Neural cell (in vitro differentiated cells): ENCODE results near the gene RALB.

Experiments used
- EP300 ChIP-seq: fragments of 450-650 bp; conservative IDR thresholded peaks from 2 replicates; pipeline ENCODE4 v1.6.1; 2014; ENCODE audit warnings: antibody characterized with exemption, mild to moderate bottlenecking, moderate library complexity; ENCODE audit not compliant: poor library complexity, severe bottlenecking
- EZH2 ChIP-seq: fragments of 200-600, 300-800 bp; shearing (Covaris generic), sonication (generic); IDR thresholded peaks from 2 replicates; pipeline ENCODE4 v1.6.1; 2014; ENCODE audit warnings: antibody characterized with exemption, low read length, borderline replicate concordance, mild to moderate bottlenecking; ENCODE audit not compliant: insufficient read depth, poor library complexity, severe bottlenecking
- MXI1 ChIP-seq: fragments of 450-650 bp; conservative IDR thresholded peaks from 2 replicates; pipeline ENCODE4 v1.6.1; 2014; ENCODE audit warnings: antibody characterized with exemption, mild to moderate bottlenecking; ENCODE audit not compliant: poor library complexity, severe bottlenecking
- POLR2AphosphoS5 ChIP-seq: IDR thresholded peaks from 2 replicates; pipeline ENCODE4 v1.6.1; 2012
- RAD21 ChIP-seq: fragments of 450-650 bp; conservative IDR thresholded peaks from 2 replicates; pipeline ENCODE4 v1.6.1; 2014; ENCODE audit warnings: antibody characterized with exemption, mild to moderate bottlenecking, moderate library complexity
- SMC3 ChIP-seq: fragments of 450-650 bp; conservative IDR thresholded peaks from 2 replicates; pipeline ENCODE4 v1.6.1; 2014; ENCODE audit warnings: antibody characterized with exemption, mild to moderate bottlenecking, moderate library complexity; ENCODE audit not compliant: poor library complexity
- TAF1 ChIP-seq: IDR thresholded peaks from 2 replicates; pipeline ENCODE4 v1.6.1; 2012; ENCODE audit warnings: low read depth
- TF ChIP-seq, protein P1 (sequence below): fragments of 450-650 bp; IDR thresholded peaks from 2 replicates; pipeline ENCODE4 v1.5.1; 2014; ENCODE audit warnings: antibody characterized with exemption, mild to moderate bottlenecking, moderate library complexity; ENCODE audit not compliant: poor library complexity, severe bottlenecking
- TF ChIP-seq, protein P2 (sequence below): IDR thresholded peaks from 2 replicates; pipeline ENCODE4 v1.6.1; 2012; ENCODE audit warnings: borderline replicate concordance

DNA sequence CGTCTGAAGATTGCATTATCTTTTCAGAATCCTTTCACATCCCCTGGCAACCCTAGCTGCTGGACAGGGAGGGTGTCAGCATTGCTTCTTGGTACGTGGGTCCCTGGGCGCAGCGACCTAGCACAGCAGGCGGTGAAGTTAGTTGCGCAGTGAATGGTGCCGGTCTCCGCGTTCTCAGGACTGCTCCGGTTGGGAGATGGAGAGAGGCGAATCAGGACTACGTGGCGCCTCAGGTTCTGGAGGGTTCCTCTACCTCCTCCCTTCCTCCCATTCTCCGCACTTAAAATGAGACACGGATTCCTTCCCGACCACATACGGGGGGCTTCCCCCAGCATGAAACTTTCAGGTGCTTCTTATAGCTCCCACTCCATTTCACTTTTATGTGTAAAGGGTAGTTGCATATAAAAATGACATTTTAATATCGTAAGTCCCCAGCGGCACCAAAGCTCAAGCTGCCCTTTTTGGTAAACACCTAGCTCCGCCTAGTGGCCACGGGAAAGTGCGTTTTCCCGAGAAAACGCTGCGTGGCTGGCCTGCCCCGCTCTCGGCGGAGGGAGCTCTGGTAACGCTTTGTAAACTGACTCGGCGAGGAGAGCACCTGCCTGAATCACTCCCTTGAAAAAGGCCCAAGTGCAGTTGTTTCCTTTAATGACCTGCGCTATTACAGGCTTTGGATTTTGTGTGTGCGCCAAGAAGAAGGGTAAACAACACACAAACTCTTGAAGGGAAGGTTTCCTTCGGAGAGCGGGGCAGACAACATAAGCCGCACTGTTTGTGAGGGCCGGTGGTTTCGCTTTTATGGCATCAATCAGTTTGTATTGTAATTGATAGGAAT is 60.4 kb downstream of the RALB start:
- TF ChIP-seq EZH2 (no peak), SMC3 (peak; percentile 87), POLR2AphosphoS5 (no peak), RAD21 (peak; percentile 83), MXI1 (no peak), EP300 (no peak), TAF1 (no peak)
- TF ChIP-seq, protein P1, sequence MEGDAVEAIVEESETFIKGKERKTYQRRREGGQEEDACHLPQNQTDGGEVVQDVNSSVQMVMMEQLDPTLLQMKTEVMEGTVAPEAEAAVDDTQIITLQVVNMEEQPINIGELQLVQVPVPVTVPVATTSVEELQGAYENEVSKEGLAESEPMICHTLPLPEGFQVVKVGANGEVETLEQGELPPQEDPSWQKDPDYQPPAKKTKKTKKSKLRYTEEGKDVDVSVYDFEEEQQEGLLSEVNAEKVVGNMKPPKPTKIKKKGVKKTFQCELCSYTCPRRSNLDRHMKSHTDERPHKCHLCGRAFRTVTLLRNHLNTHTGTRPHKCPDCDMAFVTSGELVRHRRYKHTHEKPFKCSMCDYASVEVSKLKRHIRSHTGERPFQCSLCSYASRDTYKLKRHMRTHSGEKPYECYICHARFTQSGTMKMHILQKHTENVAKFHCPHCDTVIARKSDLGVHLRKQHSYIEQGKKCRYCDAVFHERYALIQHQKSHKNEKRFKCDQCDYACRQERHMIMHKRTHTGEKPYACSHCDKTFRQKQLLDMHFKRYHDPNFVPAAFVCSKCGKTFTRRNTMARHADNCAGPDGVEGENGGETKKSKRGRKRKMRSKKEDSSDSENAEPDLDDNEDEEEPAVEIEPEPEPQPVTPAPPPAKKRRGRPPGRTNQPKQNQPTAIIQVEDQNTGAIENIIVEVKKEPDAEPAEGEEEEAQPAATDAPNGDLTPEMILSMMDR, result peak; percentile 91
- TF ChIP-seq, protein P2, sequence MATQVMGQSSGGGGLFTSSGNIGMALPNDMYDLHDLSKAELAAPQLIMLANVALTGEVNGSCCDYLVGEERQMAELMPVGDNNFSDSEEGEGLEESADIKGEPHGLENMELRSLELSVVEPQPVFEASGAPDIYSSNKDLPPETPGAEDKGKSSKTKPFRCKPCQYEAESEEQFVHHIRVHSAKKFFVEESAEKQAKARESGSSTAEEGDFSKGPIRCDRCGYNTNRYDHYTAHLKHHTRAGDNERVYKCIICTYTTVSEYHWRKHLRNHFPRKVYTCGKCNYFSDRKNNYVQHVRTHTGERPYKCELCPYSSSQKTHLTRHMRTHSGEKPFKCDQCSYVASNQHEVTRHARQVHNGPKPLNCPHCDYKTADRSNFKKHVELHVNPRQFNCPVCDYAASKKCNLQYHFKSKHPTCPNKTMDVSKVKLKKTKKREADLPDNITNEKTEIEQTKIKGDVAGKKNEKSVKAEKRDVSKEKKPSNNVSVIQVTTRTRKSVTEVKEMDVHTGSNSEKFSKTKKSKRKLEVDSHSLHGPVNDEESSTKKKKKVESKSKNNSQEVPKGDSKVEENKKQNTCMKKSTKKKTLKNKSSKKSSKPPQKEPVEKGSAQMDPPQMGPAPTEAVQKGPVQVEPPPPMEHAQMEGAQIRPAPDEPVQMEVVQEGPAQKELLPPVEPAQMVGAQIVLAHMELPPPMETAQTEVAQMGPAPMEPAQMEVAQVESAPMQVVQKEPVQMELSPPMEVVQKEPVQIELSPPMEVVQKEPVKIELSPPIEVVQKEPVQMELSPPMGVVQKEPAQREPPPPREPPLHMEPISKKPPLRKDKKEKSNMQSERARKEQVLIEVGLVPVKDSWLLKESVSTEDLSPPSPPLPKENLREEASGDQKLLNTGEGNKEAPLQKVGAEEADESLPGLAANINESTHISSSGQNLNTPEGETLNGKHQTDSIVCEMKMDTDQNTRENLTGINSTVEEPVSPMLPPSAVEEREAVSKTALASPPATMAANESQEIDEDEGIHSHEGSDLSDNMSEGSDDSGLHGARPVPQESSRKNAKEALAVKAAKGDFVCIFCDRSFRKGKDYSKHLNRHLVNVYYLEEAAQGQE, result no peak
